GM19455 (cell line): ENCODE data around the gene CUL9.

Source experiments
- ATAC-seq: cut with Tn5 transposase; IDR thresholded peaks from one replicate; pipeline ENCODE4 v1.9.1; 2021; ENCODE audit not compliant: unreplicated experiment

Gene CUL9

GRCh38 chr6:43254138-43254817 lies 72.3 kb downstream of the CUL9 start:
- no peak for ATAC-seq

- ATAC-seq: no peak
Measured at GRCh38 chr6:43254846-43255245, 72.8 kb downstream of the CUL9 start.

GRCh38 chr6:43255408-43256054 lies 73.5 kb downstream of the CUL9 start:
- no peak for ATAC-seq

- no peak for ATAC-seq
Measured at GRCh38 chr6:43256670-43257366, 74.8 kb downstream of the CUL9 start.

- ATAC-seq: no peak
Measured at GRCh38 chr6:43257367-43258145, 75.6 kb downstream of the CUL9 start.

- ATAC-seq: no peak
Measured at GRCh38 chr6:43258180-43258579, 76.2 kb downstream of the CUL9 start.

GRCh38 chr6:43258807-43259686 lies 77.1 kb downstream of the CUL9 start:
- no peak for ATAC-seq

- ATAC-seq: no peak
Measured at GRCh38 chr6:43260791-43261190, 78.8 kb downstream of the CUL9 start.

GRCh38 chr6:43261198-43261597 lies 79.2 kb downstream of the CUL9 start:
- ATAC-seq: no peak

GRCh38 chr6:43262000-43262779 lies 80.2 kb downstream of the CUL9 start:
- no peak for ATAC-seq

GRCh38 chr6:43262780-43263313 lies 80.9 kb downstream of the CUL9 start:
- no peak for ATAC-seq

GRCh38 chr6:43263314-43264178 lies 81.5 kb downstream of the CUL9 start:
- no peak for ATAC-seq

GRCh38 chr6:43264599-43265145 lies 82.7 kb downstream of the CUL9 start:
- no peak for ATAC-seq

- no peak for ATAC-seq
Measured at GRCh38 chr6:43265564-43265963, 83.6 kb downstream of the CUL9 start.

GRCh38 chr6:43267619-43268354 lies 85.8 kb downstream of the CUL9 start:
- no peak for ATAC-seq

- no peak for ATAC-seq
Measured at GRCh38 chr6:43268355-43268700, 86.3 kb downstream of the CUL9 start.

GRCh38 chr6:43268782-43269272 lies 86.8 kb downstream of the CUL9 start:
- ATAC-seq: no peak
